ENCODE measurements around the gene ITCH.
"Not testable (repeated sequence)": the region's sequence is repeated elsewhere in the genome, so short reads cannot be mapped to it uniquely, and the experiment has no call there.

The ITCH gene

DNA sequence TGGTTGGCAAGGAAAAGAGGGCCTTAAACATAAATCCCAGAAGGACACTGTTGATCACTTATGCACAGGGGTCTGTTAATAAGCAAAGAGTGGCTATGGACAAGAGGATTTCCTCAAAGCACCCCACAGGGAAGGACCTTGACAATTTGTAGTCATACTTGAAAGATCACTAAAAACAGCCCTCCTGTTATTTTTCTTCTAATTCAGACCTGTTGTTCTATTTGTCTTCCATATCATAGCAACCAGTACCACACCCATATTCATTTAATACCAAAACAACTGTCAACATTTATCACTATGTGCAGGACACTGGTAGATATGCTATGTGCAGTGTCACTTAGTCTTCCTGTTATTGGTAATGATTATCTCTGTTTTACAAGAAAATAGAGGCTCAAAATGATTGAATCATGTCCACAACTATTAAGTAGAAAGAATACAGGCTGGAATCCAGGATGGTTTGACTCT lies 149.9 kb downstream of the ITCH start:
- TF ChIP-seq EZH2phosphoT487 (conservative IDR thresholded peaks at IDR 0.05; ENCODE audit: low read length): no peak
- TF ChIP-seq, protein P1, sequence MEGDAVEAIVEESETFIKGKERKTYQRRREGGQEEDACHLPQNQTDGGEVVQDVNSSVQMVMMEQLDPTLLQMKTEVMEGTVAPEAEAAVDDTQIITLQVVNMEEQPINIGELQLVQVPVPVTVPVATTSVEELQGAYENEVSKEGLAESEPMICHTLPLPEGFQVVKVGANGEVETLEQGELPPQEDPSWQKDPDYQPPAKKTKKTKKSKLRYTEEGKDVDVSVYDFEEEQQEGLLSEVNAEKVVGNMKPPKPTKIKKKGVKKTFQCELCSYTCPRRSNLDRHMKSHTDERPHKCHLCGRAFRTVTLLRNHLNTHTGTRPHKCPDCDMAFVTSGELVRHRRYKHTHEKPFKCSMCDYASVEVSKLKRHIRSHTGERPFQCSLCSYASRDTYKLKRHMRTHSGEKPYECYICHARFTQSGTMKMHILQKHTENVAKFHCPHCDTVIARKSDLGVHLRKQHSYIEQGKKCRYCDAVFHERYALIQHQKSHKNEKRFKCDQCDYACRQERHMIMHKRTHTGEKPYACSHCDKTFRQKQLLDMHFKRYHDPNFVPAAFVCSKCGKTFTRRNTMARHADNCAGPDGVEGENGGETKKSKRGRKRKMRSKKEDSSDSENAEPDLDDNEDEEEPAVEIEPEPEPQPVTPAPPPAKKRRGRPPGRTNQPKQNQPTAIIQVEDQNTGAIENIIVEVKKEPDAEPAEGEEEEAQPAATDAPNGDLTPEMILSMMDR (IDR thresholded peaks at IDR 0.05; ENCODE audit: insufficient read depth, low read length, poor library complexity, severe bottlenecking): no peak
- Histone ChIP-seq H3K9me2 (replicated peaks; ENCODE audit: insufficient read depth, low read length) (no peaks in the 10 kb centered on the region), H3K27ac (ENCODE audit: low read depth, low read length) (no peak overlapping the region), H3K79me2 (ENCODE audit: insufficient read depth, low read length) (peaks cover 18% of the 10 kb centered on the region), H4K20me1 (ENCODE audit: low read depth, low read length) (no peaks in the 10 kb centered on the region), H3K36me3 (ENCODE audit: low read length) (peaks cover 5% of the 10 kb centered on the region; the same call in 1 of the 2 replicates), H3K9me3 (ENCODE audit: insufficient read depth, low read length) (no peaks in the 10 kb centered on the region), H3K27me3 (ENCODE audit: low read length) (no peaks in the 10 kb centered on the region), H3K9ac (ENCODE audit: low read length) (no peak overlapping the region), H2AFZ (ENCODE audit: low read depth, low read length, severe bottlenecking) (no peak overlapping the region), H3K4me3 (ENCODE audit: insufficient read depth, low read length, poor library complexity, severe bottlenecking) (no peak overlapping the region), H3F3A (ENCODE audit: insufficient read depth) (peaks cover 10% of the 10 kb centered on the region; the same call in 1 of the 2 replicates), H3K4me2 (ENCODE audit: low read depth, low read length, poor library complexity, severe bottlenecking) (no peak overlapping the region)

DNA sequence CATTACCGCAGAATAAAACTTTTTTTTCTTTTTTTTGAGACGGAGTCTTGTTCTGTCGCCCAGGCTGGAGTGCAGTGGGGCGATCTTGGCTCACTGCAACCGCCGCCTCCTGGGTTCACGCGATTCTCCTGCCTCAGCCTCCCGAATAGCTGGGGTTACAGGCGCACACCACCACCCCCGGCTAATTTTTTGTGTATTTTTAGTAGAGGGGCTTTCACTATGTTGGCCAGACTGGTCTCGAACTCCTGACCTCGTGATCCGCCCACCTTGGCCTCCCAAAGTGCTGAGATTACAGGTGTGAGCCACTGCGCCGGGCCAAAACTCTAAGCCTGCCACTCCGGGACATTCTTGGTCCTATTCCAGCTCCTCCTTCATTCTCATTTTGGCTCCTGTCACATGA lies 151.0 kb downstream of the ITCH start:
- Histone ChIP-seq H3K79me2 (ENCODE audit: insufficient read depth, low read length) (peaks cover 28% of the 10 kb centered on the region), H3F3A (ENCODE audit: insufficient read depth) (peaks cover 10% of the 10 kb centered on the region; the same call in 1 of the 2 replicates)
- not testable (repeated sequence) for H3K9me2 ChIP-seq (replicated peaks; ENCODE audit: insufficient read depth, low read length); H2AFZ ChIP-seq (ENCODE audit: low read depth, low read length, severe bottlenecking); H4K20me1 ChIP-seq (ENCODE audit: low read depth, low read length); H3K36me3 ChIP-seq (ENCODE audit: low read length); H3K9me3 ChIP-seq (ENCODE audit: insufficient read depth, low read length); H3K4me2 ChIP-seq (ENCODE audit: low read depth, low read length, poor library complexity, severe bottlenecking); H3K27ac ChIP-seq (ENCODE audit: low read depth, low read length); H3K9ac ChIP-seq (ENCODE audit: low read length); H3K27me3 ChIP-seq (ENCODE audit: low read length); H3K4me3 ChIP-seq (ENCODE audit: insufficient read depth, low read length, poor library complexity, severe bottlenecking)

DNA sequence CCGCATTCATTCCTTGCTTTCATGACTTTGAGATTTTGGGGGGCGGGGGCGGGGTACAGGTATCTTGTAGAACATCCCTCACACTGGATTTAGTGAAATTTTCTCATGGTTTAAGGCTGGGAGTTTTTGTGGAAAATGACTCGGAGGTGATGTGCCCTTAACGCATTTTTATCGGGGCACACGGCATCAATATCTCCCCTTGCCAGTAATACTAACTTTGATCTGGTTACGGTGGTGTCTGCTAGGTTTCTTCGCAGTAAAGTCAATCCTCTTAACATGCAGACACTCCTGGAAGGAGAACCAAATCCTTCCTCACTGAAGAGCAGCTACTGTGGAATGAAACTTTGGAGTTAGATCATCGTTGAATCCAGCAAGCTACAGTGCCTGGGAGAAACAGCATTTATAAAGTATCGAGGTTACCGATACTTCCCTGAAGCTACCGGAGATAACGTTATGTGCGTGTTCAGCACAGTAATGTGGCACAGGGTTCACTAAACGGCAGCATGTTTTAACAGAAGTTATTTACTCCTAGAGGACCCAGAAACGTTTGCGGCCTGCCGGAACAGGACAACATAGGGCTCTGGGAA lies 151.9 kb downstream of the ITCH start:
- peak overlapping the region; percentile 92 for H2AFZ ChIP-seq (ENCODE audit: low read depth, low read length, severe bottlenecking)
- peak overlapping the region; percentile 83 for H3K4me3 ChIP-seq (ENCODE audit: insufficient read depth, low read length, poor library complexity, severe bottlenecking)
- no peaks in the 10 kb centered on the region for H3K27me3 ChIP-seq (ENCODE audit: low read length)
- peak overlapping the region; percentile 79 for H3K9ac ChIP-seq (ENCODE audit: low read length)
- no peaks in the 10 kb centered on the region; the same call in 1 of the 2 replicates for H3K36me3 ChIP-seq (ENCODE audit: low read length)
- H3F3A ChIP-seq (ENCODE audit: insufficient read depth): peaks cover 7% of the 10 kb centered on the region; the same call in 1 of the 2 replicates
- TF ChIP-seq, protein P1 (IDR thresholded peaks at IDR 0.05; ENCODE audit: insufficient read depth, low read length, poor library complexity, severe bottlenecking): no peak
- H4K20me1 ChIP-seq (ENCODE audit: low read depth, low read length): no peaks in the 10 kb centered on the region
- H3K4me2 ChIP-seq (ENCODE audit: low read depth, low read length, poor library complexity, severe bottlenecking): peak overlapping the region; percentile 90
- no peaks in the 10 kb centered on the region for H3K9me2 ChIP-seq (replicated peaks; ENCODE audit: insufficient read depth, low read length)
- H3K79me2 ChIP-seq (ENCODE audit: insufficient read depth, low read length): peaks cover 37% of the 10 kb centered on the region
- no peak overlapping the region for H3K27ac ChIP-seq (ENCODE audit: low read depth, low read length)
- no peaks in the 10 kb centered on the region for H3K9me3 ChIP-seq (ENCODE audit: insufficient read depth, low read length)

DNA sequence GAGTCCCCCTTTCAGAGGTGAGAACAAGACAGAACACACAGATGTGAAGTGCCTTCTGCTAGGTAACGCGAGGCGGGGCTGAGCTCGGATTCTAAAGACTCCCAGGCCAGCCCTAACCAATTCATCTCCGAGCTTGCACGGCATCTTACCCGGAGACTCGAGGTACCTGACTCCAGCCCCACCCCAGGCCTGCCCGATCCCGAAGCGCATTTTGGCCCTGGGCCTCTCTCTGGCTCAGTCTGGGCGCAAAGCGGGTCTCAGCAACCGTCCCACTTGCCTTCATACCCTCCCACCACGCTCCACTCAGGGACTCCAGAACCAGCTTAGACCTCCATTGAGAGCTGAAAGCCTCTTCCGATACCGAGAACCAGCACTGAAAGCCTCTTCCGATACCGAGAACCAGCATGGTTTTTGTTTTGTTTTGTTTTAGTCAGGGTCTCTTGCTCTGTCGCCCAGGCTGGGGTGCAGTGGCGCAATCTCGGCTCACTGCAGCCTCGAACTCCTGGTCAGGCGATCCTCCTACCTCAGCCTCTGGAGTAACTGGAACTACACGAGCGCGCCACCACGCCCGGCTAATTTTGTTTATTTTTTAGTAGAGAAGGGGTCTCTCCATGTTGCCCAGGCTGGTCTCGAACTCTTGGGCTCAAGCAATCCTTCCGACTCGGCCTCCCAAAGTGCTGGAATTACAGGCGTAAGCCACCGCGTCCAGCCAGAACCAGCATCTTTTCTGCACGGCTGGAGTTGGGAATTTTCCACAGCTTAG lies 152.6 kb downstream of the ITCH start:
- 0 out of 2 replicates have a peak, but pooled peaks cover 7% of the 10 kb centered on the region for H3F3A ChIP-seq (ENCODE audit: insufficient read depth)
- peak overlapping the region; percentile 90 for H3K4me2 ChIP-seq (ENCODE audit: low read depth, low read length, poor library complexity, severe bottlenecking)
- peak overlapping the region; percentile 44 for H3K27ac ChIP-seq (ENCODE audit: low read depth, low read length)
- no peaks in the 10 kb centered on the region for H3K9me3 ChIP-seq (ENCODE audit: insufficient read depth, low read length)
- peak overlapping the region; percentile 79 for H3K9ac ChIP-seq (ENCODE audit: low read length)
- no peaks in the 10 kb centered on the region for H3K36me3 ChIP-seq (ENCODE audit: low read length)
- H4K20me1 ChIP-seq (ENCODE audit: low read depth, low read length): no peaks in the 10 kb centered on the region
- no peak for TF ChIP-seq EZH2phosphoT487 (conservative IDR thresholded peaks at IDR 0.05; ENCODE audit: low read length)
- peaks cover 44% of the 10 kb centered on the region for H3K79me2 ChIP-seq (ENCODE audit: insufficient read depth, low read length)
- H3K4me3 ChIP-seq (ENCODE audit: insufficient read depth, low read length, poor library complexity, severe bottlenecking): peak overlapping the region; percentile 83
- H3K9me2 ChIP-seq (replicated peaks; ENCODE audit: insufficient read depth, low read length): no peaks in the 10 kb centered on the region
- H2AFZ ChIP-seq (ENCODE audit: low read depth, low read length, severe bottlenecking): peak overlapping the region; percentile 92
- H3K27me3 ChIP-seq (ENCODE audit: low read length): no peaks in the 10 kb centered on the region
